Stimulated activated CD4-positive, alpha-beta T cell treated with anti-CD3 and anti-CD28 coated beads, Interleukin-4, amount 100 ng/mL, for 24 hours (primary cell): Measurements from ENCODE around the gene PDLIM3.
"Not testable (repeated sequence)": the region's sequence is repeated elsewhere in the genome, so short reads cannot be mapped to it uniquely, and the experiment has no call there.

Experiments used
- DNase-seq: peaks from one replicate; pipeline ENCODE4 v3.0.0-alpha.2; 2020

Gene PDLIM3

DNA sequence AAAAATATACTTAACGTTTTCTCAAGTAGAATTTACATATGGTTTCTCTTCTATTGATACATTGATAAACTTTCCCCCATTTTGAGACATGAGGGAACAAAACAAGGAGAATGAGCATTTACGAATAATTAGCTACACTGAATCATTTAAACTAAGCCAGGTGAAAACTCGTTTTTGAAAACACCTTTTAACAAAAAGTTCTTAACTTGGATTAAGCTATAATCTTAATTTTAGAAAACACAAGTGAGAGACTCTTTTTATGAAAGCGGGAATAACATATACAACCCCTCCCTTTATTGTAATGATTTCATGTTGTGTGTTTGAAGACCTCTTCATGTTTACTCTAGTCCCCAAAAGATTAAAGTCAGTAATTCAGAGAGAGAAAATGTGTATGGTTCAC, 20.1 kb downstream of the PDLIM3 start:
- DNase-seq = no peak

DNA sequence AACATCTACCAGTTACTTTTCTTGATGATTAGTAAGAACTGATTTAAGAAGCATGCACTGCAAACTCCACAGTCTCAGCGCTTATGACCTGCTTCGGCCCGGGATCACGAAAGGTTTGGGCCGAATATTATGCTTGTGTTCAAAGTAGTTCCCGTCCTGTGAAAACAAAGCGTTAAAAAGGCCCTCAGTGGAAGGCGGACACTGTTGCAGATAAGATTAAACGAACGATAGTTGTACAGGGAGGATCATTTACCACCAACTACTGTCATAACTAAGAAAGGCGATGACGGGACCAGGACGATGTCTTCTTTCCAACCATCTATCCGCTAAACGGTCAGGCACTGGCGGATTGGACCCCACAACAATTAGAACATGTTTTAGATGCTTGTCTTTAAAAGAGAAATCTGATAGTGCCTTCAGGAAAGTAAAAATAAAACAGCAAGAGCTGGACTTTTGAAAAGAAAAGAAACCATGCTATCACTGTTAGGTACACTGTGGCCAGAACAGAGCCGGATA, 21.1 kb downstream of the PDLIM3 start:
- no peak for DNase-seq

DNA sequence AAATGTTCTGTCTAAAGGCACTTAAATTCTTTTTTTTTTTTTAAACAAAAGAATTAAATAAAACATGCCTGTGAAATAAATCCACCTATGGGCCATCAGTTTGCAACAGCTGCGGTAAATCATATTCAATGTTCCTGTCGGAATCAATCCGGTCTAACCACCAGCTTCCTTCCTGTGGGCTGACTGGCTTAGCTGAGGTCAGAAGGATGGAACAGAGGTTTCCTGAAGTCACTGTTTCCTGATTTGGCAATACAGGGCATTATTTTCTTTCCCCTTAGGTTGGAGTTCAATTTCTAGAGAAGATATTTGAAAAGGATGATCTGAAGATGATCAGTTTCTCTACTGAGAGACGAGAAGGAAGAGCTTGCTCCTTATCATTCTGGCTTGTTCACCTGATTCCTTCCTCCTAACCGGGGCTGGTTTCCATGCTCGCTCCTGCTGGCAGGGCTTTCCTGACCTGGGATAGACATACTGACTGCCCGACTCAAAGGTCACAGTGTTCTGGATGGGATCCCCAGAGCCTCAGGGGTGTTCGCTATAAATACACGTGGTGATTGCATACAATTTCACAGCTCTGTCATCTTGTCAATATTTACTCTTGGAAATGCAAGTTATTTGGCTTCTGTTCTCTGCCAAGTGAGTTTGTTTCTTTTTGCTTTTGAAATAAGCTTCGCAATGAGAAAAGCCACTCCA, 21.7 kb downstream of the PDLIM3 start:
- DNase-seq = no peak

DNA sequence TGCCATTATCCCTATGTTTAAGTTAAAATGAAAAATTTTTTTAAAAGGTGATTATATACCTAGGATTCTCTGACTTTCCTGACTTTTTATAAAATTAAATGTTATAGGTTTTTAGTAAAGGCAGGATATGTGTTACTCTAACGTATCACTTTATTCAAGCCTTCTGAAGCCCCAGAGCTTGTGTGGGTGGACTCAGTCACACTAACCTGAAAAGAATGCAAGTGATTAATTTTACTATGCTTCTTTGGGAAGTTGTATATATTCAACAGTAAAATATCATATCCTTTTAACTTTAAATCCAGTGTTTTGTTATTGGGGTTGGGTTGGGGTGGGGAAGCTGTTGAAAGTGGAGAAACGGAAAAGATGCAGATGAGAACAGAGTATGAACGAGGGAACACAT, 22.8 kb downstream of the PDLIM3 start:
- DNase-seq = no peak

DNA sequence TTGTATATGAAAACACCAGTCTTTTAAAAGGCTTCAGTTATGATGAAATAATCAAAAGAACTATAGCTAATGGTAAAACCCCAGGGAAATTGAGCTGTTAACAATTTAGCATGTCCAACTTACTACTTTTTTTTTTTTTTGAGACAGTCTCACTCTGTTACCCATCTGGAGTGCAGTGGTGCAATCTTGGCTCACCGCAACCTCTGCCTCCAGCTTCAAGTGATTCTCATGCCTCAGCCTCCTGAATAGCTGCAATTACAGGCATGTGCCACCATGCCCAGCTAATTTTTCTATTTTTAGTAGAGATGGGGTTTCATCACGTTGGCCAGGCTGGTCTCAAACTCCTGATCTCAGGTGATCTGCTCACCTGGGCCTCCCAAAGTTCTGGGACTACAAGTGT, 24.1 kb downstream of the PDLIM3 start:
- DNase-seq = not testable (repeated sequence)

DNA sequence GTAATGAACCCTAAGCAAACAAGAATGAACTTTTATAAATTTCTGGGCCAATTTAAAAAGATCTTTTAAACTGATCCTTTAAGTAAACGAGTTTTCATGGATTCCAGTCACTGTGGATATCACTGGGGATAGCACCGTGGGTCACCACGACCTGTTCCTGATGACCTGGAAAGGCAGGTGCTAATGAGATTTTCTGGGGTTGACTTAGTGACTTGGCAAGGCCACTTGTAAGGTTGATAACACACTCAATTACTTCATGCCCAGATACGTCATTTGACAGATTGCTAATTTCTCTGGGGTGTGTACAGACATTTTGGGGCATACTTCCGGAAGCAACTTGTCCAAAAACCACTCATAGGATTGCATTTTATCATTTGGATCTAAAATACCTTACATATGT, 24.5 kb downstream of the PDLIM3 start:
- DNase-seq = no peak

DNA sequence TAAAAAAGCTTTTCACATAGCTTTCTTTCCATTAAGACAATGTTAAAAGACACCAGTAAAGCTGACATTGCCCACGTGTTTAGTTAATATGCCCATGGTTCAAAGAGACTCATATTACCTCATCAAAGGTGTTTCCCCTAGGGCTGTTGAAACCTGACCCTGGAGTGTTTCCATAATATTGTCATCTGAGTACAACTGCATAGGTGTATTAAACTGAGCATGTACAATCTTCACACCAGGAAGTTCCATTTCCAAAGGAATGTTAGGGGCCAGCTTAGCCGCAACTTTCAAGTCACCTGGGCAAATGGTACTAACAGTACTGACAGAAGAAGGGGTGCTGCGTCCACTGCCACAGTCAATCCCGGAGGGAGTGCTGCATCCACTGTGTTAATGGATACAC, 27.1 kb downstream of the PDLIM3 start:
- DNase-seq = no peak

DNA sequence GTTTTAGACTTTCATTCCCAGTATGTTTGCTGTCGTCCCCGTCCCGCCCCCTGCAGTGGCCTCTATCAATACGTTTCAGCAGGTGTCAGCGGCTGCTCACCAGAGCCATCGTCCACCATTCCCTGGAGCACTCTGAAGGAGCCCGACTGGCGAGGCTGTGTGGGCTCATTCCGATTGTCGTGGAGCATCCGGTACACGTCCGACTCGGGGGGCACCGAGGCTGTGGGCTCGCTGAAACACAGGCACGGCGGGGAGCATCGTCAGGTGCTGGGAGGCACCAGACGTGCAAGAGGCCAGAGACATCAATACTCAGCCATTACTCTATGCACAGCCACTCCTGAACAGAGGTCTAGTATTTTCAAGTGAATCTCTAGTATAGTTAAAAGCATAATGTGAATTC, 28.9 kb downstream of the PDLIM3 start:
- no peak for DNase-seq

DNA sequence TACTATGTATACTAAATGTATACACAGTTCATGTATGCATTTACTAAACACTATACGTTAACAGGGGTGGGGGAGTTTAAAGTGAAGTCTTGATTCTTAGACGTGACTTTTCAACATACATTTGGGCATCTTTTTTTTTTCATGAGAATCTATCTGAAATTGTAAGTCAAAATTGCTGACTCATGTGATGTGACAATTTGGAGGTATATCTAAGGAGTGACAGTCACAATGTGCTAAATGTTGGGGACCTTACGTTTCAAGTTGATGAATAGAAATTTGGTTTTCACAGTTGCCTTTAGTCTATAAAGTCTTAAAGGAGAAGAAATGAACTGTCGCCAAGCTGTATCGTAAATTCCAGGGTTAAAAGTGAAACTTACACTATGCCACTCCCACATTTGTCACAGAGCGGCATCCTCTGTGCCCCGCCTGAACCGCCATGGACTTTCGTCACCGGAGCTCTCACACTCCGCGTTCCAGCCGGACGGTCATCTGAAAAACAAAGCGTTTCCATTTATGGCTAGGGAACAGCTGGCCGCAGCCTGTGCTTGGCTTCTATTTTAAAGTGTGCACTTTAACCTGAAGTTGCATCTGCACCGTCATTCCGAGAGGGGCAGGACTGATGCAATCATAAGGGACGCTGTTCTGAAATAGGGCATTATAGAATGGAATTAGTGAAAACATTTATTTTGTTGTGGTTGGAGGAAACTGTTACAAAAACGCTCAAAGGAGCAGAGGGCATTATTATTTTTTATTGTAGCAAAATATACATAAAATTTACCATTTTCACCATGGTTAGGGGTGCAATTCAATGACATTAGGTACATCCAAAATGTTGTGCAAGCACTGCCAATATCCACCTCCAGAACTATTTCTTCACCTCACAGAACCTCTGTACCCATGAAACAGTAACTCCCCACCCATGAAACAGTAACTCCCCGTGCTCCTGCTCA, 30.9 kb downstream of the PDLIM3 start:
- no peak for DNase-seq

DNA sequence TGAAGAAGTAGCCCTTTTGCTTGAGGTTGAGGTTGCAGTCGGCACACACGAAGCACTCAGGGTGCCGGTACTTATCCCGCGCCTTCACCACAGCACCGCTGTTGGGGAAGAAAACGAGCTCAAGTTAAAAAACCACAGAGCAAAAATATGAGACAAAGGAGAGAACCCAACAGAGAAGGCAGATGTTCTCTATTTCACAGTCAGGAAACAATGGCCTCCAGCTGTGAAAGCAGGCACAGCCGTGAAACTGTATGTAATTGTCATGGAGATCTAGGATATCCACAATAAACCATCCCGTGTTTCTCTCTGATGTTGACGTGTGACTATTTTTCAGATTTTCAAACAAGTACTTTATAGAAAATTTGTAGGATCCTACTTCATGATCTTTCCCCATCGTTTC, 32.9 kb downstream of the PDLIM3 start:
- no peak for DNase-seq

DNA sequence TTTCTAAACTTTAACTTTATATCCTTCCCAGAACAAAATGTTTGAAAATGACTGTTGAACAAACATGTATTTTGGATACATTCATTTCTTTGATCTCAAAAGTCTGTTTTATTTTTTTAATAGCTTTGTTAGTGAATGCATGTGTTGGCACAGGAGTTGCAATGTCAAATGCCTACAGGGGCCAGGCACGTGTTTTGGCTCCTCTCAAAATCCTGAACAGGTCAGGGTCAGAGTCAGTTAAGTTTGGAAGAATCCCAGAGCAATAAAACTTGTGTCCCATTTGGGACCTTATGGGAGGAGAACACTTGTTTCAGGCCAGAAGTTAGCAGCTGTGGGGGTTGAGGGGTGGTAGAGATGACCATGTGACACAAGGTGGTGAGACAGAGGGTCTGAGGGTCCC, 34.7 kb downstream of the PDLIM3 start:
- no peak for DNase-seq

DNA sequence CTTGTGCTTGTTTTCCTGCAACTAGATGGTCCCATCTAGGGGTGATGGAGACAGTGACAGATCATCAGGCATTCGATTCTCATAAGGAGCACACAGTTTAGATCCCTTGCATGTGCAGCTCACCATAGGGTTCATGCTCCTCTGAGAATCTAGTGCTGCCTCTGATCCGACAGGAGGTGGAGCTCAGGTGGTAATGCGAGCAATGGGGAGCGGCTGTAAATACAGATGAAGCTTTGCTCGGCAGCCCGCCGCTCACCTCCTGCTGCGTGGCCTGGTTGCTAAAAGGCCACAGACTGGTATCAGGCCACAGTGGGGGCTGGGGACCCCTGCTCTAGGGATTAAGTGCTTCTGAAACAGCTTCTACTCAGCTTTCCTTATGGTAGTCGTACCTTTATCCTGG, 35.3 kb downstream of the PDLIM3 start:
- no peak for DNase-seq

DNA sequence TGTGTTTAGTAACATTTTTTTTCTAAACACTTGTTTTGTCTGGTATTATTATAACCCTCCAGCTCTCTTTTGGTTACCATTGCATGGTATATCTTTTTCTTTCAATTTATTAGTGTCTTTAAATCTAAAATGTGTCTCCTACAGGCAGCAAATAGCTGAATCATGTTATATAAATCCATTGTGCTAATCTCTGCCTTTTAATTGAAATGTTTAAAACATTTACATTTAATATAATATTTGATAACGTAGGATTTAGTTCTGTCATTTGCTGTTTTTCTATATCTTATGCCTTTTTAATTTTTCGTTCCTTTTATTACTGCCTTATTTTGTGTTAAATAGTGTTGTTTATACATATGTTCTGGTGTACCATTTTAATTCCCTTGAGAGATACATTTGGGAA, 46.7 kb downstream of the PDLIM3 start:
- DNase-seq = no peak

DNA sequence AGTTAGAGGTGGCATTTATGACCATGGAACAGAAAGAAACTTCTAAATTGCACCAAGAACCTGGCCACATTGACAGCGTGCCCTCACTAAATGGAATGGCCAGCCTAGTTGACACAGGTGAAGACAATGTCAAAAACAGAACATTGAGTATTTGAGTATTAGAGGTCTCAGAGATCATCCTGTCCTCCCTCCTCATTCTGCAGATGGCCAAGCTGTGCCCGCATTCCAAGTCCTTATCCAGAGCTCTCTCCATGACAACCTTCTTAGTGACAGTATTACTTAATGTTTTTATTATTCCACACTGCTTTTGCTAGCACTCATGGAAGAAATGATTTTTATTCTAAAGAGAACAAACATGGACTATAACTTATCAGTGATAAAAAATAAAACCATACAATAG, 53.9 kb downstream of the PDLIM3 start:
- DNase-seq = no peak

DNA sequence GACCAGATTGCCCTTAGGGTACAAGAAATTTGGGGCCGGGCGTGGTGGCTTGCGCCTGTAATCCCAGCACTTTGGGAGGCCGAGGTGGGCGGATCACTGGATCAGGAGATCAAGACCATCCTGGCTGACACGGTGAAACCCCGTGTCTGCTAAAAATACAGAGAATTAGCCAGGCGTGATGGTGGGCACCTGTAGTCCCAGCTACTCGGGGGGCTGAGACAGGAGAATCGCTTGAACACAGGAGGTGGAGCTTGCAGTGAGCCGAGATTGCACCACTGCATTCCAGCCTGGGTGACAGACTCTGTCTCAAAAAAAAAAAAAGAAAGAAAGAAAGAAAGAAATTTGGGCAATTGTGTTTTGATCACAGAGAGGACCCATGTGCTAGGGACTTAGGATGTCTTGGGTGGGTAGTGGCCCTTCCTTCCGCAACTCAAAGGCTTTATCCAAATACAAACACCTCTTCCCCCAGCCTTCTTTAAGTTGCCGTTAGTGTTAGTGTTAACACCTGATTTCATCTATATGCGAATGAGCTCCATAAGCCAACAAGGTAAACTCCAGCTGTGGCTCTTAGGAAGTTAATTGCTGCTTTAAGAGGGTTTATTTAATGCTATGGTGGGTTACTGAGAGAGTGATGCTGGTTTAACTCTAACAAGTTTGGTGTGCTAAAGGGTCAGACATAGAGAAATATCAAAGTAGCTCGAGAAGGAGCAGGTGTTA, 55.1 kb downstream of the PDLIM3 start:
- DNase-seq = no peak

DNA sequence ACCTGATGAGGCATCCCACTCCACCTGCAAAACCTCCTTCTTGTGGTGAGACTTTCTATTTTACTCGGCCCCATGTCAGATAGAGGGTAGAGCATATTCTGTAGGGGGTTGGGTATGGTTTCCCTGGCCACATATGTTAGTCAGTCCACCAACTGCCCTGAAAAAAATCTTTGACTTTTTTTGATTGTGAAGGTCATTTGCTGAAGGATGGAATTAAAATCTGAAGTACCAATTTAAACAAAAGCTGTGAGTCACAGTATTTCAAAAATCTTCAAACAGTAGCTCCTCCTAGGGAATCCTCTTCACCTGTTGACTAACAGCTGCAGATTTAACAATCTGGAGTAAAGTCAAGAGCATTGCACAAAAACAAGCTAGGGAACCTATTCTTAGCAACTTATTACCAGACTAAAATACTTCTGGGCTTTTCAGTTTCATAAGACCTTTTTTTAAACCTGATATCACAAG, 55.8 kb downstream of the PDLIM3 start:
- DNase-seq = no peak

DNA sequence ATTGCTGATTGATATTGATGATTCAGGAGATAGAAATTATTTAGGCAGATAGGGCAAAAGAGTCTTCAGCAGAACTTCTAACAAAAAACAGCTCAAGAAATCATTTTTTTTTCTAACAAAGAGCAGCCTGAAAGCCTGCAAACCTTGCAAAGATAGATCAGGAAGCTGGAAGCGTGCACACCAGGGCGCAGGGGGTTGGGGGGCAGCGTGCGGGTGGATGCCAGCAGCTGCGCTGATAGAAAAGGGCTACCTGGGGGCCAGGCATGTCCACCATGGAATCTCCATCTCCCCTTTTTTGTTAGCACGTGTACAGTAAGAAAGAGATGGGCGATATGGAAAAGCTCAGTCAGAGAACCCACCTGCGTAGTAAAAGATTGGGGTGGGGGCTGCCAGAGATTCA, 62.1 kb downstream of the PDLIM3 start:
- no peak for DNase-seq

DNA sequence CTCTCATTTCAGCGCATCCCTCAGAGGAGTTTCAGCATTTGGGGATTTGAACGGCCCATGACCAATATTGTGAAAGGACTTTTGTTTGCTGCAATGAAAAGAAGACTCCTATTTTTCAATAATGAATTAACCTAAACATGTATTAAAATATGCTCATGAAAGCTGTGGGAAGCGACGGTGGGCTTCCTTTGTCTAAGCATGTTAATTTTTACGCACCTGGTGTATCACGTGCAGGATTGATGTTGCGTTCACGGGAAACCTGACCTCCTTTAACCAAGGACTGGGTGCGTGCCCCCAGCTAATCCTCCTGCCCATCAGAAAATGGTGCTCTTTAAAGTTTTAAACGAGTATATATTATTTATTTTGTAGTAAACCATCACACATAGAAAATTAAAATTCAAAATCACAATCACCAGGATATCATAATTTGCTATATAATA, 63.2 kb downstream of the PDLIM3 start:
- no peak for DNase-seq

DNA sequence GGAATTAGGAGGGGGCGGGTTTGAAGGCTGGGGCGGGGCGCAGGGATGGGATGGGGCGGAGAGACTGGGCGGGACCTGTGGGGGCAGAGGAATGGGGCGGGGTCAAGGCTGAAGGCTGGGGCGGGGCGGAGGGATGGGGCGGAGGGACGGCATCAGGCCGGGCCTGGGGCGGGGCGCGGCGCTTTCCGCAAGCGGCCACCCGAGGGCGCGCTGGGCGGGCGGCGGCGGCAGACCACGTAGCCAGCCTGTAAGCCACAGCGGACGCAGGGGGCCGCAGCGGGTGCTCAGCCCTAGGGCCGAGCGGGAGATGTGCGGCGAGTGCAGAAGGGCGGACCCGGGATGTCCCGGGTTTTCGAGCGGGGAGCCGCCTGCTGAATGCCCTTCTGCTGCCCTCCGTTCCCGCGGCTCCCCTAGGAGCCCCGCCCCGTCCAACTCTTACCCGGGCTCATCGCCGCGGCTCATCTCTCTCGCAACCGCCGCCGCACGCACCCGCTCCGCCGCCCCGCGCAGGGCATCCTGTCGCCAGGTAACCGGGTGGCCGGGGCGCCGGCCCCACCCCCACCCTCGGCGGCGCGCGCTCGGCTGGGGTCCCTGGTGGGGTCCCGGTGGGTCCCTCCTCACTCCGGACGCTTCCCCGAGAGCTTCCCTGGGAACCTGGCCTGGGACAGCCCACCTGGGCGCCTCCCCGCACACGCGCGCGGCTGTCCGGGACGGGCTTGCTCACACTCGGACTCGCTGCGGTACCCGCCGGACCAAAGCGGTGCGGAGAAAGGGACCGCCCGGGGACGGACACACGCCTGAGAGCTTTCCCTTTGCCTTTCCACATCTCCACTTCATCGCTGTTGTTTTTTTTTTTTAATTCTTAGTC, 63.8 kb downstream of the PDLIM3 start, which contains the start of gene CCDC110:
CCDC110 (minus strand) TSS at position 499 of the 868 bp plus-strand sequence; CDS start at position 449, 50 bp downstream.
- DNase-seq = peak; percentile 94

DNA sequence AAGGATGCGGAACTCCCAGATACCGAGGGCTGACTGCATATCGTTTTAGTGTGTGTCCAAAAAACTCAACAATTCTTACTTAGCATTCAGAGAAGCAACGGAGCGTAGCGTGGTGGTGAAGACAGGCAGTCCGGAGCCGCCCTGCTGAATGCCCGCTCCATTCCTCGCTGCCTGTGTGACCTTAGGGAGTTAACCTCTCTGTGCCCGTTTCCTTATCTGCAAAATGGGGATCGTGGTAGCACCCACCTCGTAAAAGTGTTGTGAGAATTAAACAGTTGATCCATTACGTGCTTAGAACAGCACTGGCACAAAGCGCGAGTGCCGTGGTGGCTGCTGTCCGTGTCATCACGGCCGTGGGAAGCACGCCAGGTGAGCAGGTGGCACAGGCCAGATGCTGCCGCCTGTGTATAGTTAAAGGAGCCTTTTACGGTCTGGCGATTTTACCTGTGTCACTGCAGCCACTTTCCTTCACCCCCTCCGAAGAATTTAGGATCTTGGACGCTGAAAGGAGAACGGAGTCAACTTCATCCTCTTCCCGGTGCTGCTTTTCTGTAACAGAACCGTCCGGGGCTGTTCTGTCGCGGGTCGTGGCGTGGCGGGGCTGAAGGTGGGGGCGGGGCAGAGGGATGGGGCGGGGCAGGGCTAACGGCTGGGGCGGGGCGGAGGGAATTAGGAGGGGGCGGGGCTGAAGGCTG, 64.7 kb downstream of the PDLIM3 start:
- DNase-seq = no peak

DNA sequence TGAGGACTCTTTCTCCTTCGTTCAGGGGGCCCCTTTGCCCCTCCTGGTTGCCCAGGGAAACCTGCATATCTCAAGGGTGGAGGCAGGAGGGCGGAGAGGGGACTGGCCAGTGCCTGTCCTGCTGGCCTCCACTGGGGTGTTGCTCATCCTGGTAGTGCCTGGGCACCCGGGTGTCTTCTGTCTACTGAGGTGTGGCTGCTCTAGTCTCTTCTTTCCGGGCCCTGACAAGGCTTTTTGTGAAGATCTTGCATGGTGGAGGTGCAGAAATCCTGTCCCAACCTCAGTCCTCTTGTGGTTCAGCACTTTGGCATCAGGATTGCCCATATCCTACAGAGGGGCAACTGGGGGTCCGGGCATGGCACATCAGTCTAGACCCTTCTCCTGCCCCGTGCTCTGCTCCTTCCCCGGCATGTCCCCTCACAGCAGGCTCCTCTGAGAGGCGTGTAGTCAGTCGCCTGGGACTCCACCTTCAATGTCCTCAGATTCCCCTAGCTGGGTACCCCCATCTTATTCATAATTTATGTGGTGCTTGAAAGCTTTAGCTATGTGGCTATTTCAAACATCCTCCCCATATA, 65.6 kb downstream of the PDLIM3 start:
- DNase-seq = no peak
